ENCODE data around the gene SLC6A3.

DNA sequence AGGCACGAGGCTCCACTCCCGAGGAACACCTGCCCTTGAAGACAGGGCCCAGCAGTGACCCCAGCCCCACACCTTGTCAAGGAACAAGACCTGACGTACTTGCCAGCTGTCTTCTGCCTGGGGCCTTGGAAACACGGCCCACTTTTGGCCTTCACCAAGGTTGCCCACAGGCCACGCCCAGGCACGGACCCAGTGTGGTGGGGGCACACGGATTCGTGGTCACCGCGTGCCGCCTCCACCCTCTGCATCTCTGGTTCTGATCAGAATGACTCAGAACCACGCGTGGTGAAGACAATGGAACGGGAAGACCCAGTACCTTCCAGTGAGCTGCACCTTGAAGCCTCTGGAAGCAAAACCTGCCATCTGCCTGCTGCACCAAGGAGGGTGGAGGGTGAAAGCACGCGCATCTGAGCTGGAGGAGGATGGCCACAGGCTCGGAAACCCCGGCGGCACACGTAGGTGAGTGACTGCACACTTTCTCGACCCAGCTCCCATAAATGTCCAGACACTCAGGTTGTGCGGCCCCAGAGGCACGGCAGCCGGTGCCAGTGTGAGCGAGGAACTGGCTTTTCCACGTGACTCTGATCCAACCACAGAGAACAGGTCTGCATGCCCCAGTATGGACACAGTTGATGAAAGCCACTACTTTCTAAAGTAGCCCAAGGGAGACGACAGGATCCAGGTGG, 42.0 kb upstream of the SLC6A3 start:
- TF ChIP-seq, protein P1, sequence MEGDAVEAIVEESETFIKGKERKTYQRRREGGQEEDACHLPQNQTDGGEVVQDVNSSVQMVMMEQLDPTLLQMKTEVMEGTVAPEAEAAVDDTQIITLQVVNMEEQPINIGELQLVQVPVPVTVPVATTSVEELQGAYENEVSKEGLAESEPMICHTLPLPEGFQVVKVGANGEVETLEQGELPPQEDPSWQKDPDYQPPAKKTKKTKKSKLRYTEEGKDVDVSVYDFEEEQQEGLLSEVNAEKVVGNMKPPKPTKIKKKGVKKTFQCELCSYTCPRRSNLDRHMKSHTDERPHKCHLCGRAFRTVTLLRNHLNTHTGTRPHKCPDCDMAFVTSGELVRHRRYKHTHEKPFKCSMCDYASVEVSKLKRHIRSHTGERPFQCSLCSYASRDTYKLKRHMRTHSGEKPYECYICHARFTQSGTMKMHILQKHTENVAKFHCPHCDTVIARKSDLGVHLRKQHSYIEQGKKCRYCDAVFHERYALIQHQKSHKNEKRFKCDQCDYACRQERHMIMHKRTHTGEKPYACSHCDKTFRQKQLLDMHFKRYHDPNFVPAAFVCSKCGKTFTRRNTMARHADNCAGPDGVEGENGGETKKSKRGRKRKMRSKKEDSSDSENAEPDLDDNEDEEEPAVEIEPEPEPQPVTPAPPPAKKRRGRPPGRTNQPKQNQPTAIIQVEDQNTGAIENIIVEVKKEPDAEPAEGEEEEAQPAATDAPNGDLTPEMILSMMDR (IDR thresholded peaks at IDR 0.05) = no peak
- no peak for TF ChIP-seq EP300 (IDR thresholded peaks at IDR 0.05; ENCODE audit: low read depth)
